ENCODE data around the gene DDX11. TPM values are rescaled to one million over a fixed set of nuclear protein-coding genes. Genes with fewer than 3 reads are reported as not detected.
"Not testable (repeated sequence)": the region's sequence is repeated elsewhere in the genome, so short reads cannot be mapped to it uniquely, and the experiment has no call there.

DDX11 gene
- total RNA-seq, 1 experiment from 2014 or later, result 134 TPM

- no peak for TF ChIP-seq CTCF (IDR thresholded peaks at IDR 0.05; ENCODE audit: unreplicated experiment)
- intact Hi-C loops (cut with micrococcal nuclease; ENCODE audit: unreplicated experiment), result no loop called here
- Mint-ChIP-seq H3K27me3 (ENCODE audit: unreplicated experiment) (no peaks in the 10 kb centered on the region), H3K36me3 (ENCODE audit: insufficient read depth, unreplicated experiment) (no peaks in the 10 kb centered on the region), H3K4me3 (ENCODE audit: low read depth, unreplicated experiment) (no peak overlapping the region), H3K9me3 (ENCODE audit: low read depth, unreplicated experiment) (no peaks in the 10 kb centered on the region), H3K4me1 (ENCODE audit: low read depth, unreplicated experiment) (no peaks in the 10 kb centered on the region), H3K27ac (ENCODE audit: unreplicated experiment) (no peak overlapping the region)
- CTCF ChIA-PET, result no interaction called here
- BruUV-seq (replicated peaks), result no TSS peak
- no peak for DNase-seq
These were observed 37.5 kb upstream of the DDX11 start for GRCh38 chr12:31035967-31036665.

GRCh38 chr12:31037028-31037427, 36.6 kb upstream of the DDX11 start:
- CTCF ChIA-PET, result no interaction called here
- Mint-ChIP-seq H3K4me3 (ENCODE audit: low read depth, unreplicated experiment) (no peak overlapping the region), H3K27ac (ENCODE audit: unreplicated experiment) (no peak overlapping the region), H3K9me3 (ENCODE audit: low read depth, unreplicated experiment) (no peaks in the 10 kb centered on the region), H3K36me3 (ENCODE audit: insufficient read depth, unreplicated experiment) (no peaks in the 10 kb centered on the region), H3K27me3 (ENCODE audit: unreplicated experiment) (no peaks in the 10 kb centered on the region), H3K4me1 (ENCODE audit: low read depth, unreplicated experiment) (no peaks in the 10 kb centered on the region)
- no peak for DNase-seq
- no TSS peak for BruUV-seq (replicated peaks)
- intact Hi-C loops (cut with micrococcal nuclease; ENCODE audit: unreplicated experiment), result no loop called here
- TF ChIP-seq CTCF (IDR thresholded peaks at IDR 0.05; ENCODE audit: unreplicated experiment), result no peak

- BruUV-seq (replicated peaks), result no TSS peak
- TF ChIP-seq CTCF (IDR thresholded peaks at IDR 0.05; ENCODE audit: unreplicated experiment), result no peak
- no peak overlapping the region for H3K27ac Mint-ChIP-seq (ENCODE audit: unreplicated experiment)
- H3K9me3 Mint-ChIP-seq (ENCODE audit: low read depth, unreplicated experiment), result no peaks in the 10 kb centered on the region
- DNase-seq, result no peak
- intact Hi-C loops (cut with micrococcal nuclease; ENCODE audit: unreplicated experiment), result no loop called here
- H3K4me1 Mint-ChIP-seq (ENCODE audit: low read depth, unreplicated experiment), result no peaks in the 10 kb centered on the region
- H3K4me3 Mint-ChIP-seq (ENCODE audit: low read depth, unreplicated experiment), result no peak overlapping the region
- H3K27me3 Mint-ChIP-seq (ENCODE audit: unreplicated experiment), result no peaks in the 10 kb centered on the region
- no peaks in the 10 kb centered on the region for H3K36me3 Mint-ChIP-seq (ENCODE audit: insufficient read depth, unreplicated experiment)
- CTCF ChIA-PET, result no interaction called here
These were observed 35.7 kb upstream of the DDX11 start for GRCh38 chr12:31037931-31038330.

GRCh38 chr12:31041033-31041564, 32.6 kb upstream of the DDX11 start:
- Mint-ChIP-seq H3K27me3 (ENCODE audit: unreplicated experiment) (no peaks in the 10 kb centered on the region), H3K36me3 (ENCODE audit: insufficient read depth, unreplicated experiment) (no peaks in the 10 kb centered on the region), H3K4me3 (ENCODE audit: low read depth, unreplicated experiment) (no peak overlapping the region), H3K9me3 (ENCODE audit: low read depth, unreplicated experiment) (no peaks in the 10 kb centered on the region), H3K27ac (ENCODE audit: unreplicated experiment) (no peak overlapping the region), H3K4me1 (ENCODE audit: low read depth, unreplicated experiment) (no peaks in the 10 kb centered on the region)
- no peak for TF ChIP-seq CTCF (IDR thresholded peaks at IDR 0.05; ENCODE audit: unreplicated experiment)
- BruUV-seq (replicated peaks), result no TSS peak
- CTCF ChIA-PET, result no interaction called here
- no peak for DNase-seq
- intact Hi-C loops (cut with micrococcal nuclease; ENCODE audit: unreplicated experiment), result no loop called here

- BruUV-seq (replicated peaks); H3K9me3 Mint-ChIP-seq (ENCODE audit: low read depth, unreplicated experiment); H3K4me3 Mint-ChIP-seq (ENCODE audit: low read depth, unreplicated experiment); CTCF ChIA-PET; H3K36me3 Mint-ChIP-seq (ENCODE audit: insufficient read depth, unreplicated experiment); DNase-seq; H3K27me3 Mint-ChIP-seq (ENCODE audit: unreplicated experiment); H3K27ac Mint-ChIP-seq (ENCODE audit: unreplicated experiment); intact Hi-C loops (cut with micrococcal nuclease; ENCODE audit: unreplicated experiment): not testable (repeated sequence)
- H3K4me1 Mint-ChIP-seq (ENCODE audit: low read depth, unreplicated experiment), result peaks cover 29% of the 10 kb centered on the region
These were observed 23.5 kb upstream of the DDX11 start for GRCh38 chr12:31050143-31050542.

- H3K36me3 Mint-ChIP-seq (ENCODE audit: insufficient read depth, unreplicated experiment); BruUV-seq (replicated peaks); H3K9me3 Mint-ChIP-seq (ENCODE audit: low read depth, unreplicated experiment); CTCF ChIA-PET; intact Hi-C loops (cut with micrococcal nuclease; ENCODE audit: unreplicated experiment); H3K27ac Mint-ChIP-seq (ENCODE audit: unreplicated experiment); H3K27me3 Mint-ChIP-seq (ENCODE audit: unreplicated experiment); H3K4me3 Mint-ChIP-seq (ENCODE audit: low read depth, unreplicated experiment): not testable (repeated sequence)
- H3K4me1 Mint-ChIP-seq (ENCODE audit: low read depth, unreplicated experiment), result peaks cover 29% of the 10 kb centered on the region
- DNase-seq, result peak; percentile 44
These were observed 23.1 kb upstream of the DDX11 start for GRCh38 chr12:31050548-31050947.

GRCh38 chr12:31051692-31052091, 22.0 kb upstream of the DDX11 start:
- H3K4me3 Mint-ChIP-seq (ENCODE audit: low read depth, unreplicated experiment); H3K36me3 Mint-ChIP-seq (ENCODE audit: insufficient read depth, unreplicated experiment); intact Hi-C loops (cut with micrococcal nuclease; ENCODE audit: unreplicated experiment); CTCF ChIA-PET; H3K9me3 Mint-ChIP-seq (ENCODE audit: low read depth, unreplicated experiment); BruUV-seq (replicated peaks); DNase-seq; H3K27me3 Mint-ChIP-seq (ENCODE audit: unreplicated experiment); H3K27ac Mint-ChIP-seq (ENCODE audit: unreplicated experiment): not testable (repeated sequence)
- peaks cover 29% of the 10 kb centered on the region for H3K4me1 Mint-ChIP-seq (ENCODE audit: low read depth, unreplicated experiment)

All from Calu3 (cell line).